Upper lobe of left lung (tissue), 6 donors: Measurements from ENCODE around the gene PRTFDC1. TPM values are rescaled to one million over a fixed set of nuclear protein-coding genes. Genes with fewer than 3 reads are reported as not detected.
"Not testable (repeated sequence)": the region's sequence is repeated elsewhere in the genome, so short reads cannot be mapped to it uniquely, and the experiment has no call there.

ENCODE experiments used
- ATAC-seq, 2 donors: fragments of 200-7000 bp; cut with Tn5 transposase; one replicate each; pipeline ENCODE4 v1.9.1; 2022; ENCODE audit warnings: mild to moderate bottlenecking in 2 of 2, moderate library complexity in 2 of 2; ENCODE audit not compliant: low FRiP score in 2 of 2
- DNase-seq, 2 donors: peaks; one replicate each; pipeline ENCODE4 v3.0.0-alpha.2; 2019 to 2020
- H3K27ac ChIP-seq, 4 donors: fragments of 200-600 bp; sonication (generic); one replicate each; pipeline ENCODE4 v1.5.1; 2016 to 2019
- H3K27me3 ChIP-seq, 4 donors: fragments of 200-600 bp; sonication (generic); one replicate each; pipeline ENCODE4 v1.5.1; 2017 to 2019
- H3K36me3 ChIP-seq, 4 donors: fragments of 200-600 bp; sonication (generic); one replicate each; pipeline ENCODE4 v1.5.1; 2016 to 2019
- H3K4me1 ChIP-seq, 4 donors: fragments of 200-600 bp; sonication (generic); one replicate each; pipeline ENCODE4 v1.5.1; 2018 to 2019
- H3K4me3 ChIP-seq, 4 donors: fragments of 200-600 bp; sonication (generic); one replicate each; pipeline ENCODE4 v1.5.1; 2017 to 2019; ENCODE audit warnings: mild to moderate bottlenecking in 2 of 4, moderate library complexity in 1 of 4
- H3K9me3 ChIP-seq, 4 donors: fragments of 200-600 bp; sonication (generic); one replicate each; pipeline ENCODE4 v1.5.1; 2018 to 2019
- CTCF ChIP-seq, 6 experiments: fragments of 450-650 bp in 4 of 6; fragments of 200-600 bp in 2 of 6; sonication (generic) in 2 of 6; IDR thresholded peaks; one replicate each; pipeline ENCODE4 v1.5.1; 2016 to 2019; ENCODE audit warnings: antibody characterized with exemption in 6 of 6
- EP300 ChIP-seq, 4 donors: sonication (generic); formaldehyde crosslinking; IDR thresholded peaks; one replicate each; pipeline ENCODE4 v1.5.1; 2017; ENCODE audit warnings: antibody characterized with exemption in 4 of 4, control low read depth in 2 of 4
- POLR2A ChIP-seq, 4 donors: fragments of 450-650 bp; IDR thresholded peaks; one replicate each; pipeline ENCODE4 v1.5.1; 2016 to 2017; ENCODE audit warnings: antibody characterized with exemption in 4 of 4, mild to moderate bottlenecking in 2 of 4
- POLR2AphosphoS5 ChIP-seq, 2 donors: sonication (generic); formaldehyde crosslinking; IDR thresholded peaks; one replicate each; pipeline ENCODE4 v1.5.1; 2017; ENCODE audit warnings: antibody characterized with exemption in 2 of 2
- WGBS, 2 donors: methylation state at CpG; one replicate each; pipeline ENCODE4 v1.1.5; 2017 to 2018; 5-methylcytosine and 5-hydroxymethylcytosine counted together
- total RNA-seq, 6 donors: library from RNA; depleted of rRNA in 4 of 6; stranded (reverse); fragments of >200 nt in 4 of 6; gene quantifications; one replicate each; pipeline versions ENCODE4 v1.1.0 to v1.2.1, GENCODE V29; 2016 to 2021
- donor health status: DM: no; HTN: no; CAD: no; lungs with moderate emphysema.
- donor health status: DM: no; HTN: yes; CAD: no; lungs with severe emphysema.

The PRTFDC1 gene
- total RNA-seq, 6 donors from 2014 or later: 0.91 to 3.9 (median 2.3) TPM

GRCh38 chr10:24958721-24959381 lies 6.4 kb upstream of the PRTFDC1 start:
- DNase-seq: no peak
- 63 to 66% methylated on average over 5 of the region's 5 CpGs for WGBS, 2 donors
- no peak overlapping the region for H3K4me3 ChIP-seq

GRCh38 chr10:24958091-24958720 lies 5.8 kb upstream of the PRTFDC1 start:
- WGBS, 2 donors: 62 to 63% methylated on average over 4 of the region's 4 CpGs
- ATAC-seq (peak in 1 of 2 donors; percentile 85), DNase-seq (no peak)
- TF ChIP-seq POLR2A (IDR thresholded peaks at IDR 0.05) (no peak), EP300 (IDR thresholded peaks at IDR 0.05) (no peak), CTCF (IDR thresholded peaks at IDR 0.05) (no peak), POLR2AphosphoS5 (IDR thresholded peaks at IDR 0.05) (no peak)
- H3K4me1 ChIP-seq: peaks cover 0 to 4% (median 1%) of the 10 kb centered on the region in 4 donors
- H3K36me3 ChIP-seq: no peaks in the 10 kb centered on the region
- H3K27me3 ChIP-seq: no peaks in the 10 kb centered on the region
- H3K9me3 ChIP-seq: no peaks in the 10 kb centered on the region
- H3K27ac ChIP-seq: peak overlapping the region; percentile 36 to 60 (median 48)
- no peak overlapping the region for H3K4me3 ChIP-seq

More at GRCh38 chr10:24958721-24959381, 6.4 kb upstream of the PRTFDC1 start:
- Histone ChIP-seq H3K9me3 (no peaks in the 10 kb centered on the region), H3K27me3 (no peaks in the 10 kb centered on the region), H3K4me1 (no peaks in the 10 kb centered on the region), H3K36me3 (no peaks in the 10 kb centered on the region), H3K27ac (peak overlapping the region; percentile 36 to 60 (median 48))
- peak in 1 of 2 donors; percentile 20 for TF ChIP-seq POLR2AphosphoS5 (IDR thresholded peaks at IDR 0.05)
- no peak for TF ChIP-seq EP300 (IDR thresholded peaks at IDR 0.05)
- peak; percentile 65 to 79 for ATAC-seq

- ATAC-seq, H3K36me3 ChIP-seq, H3K27me3 ChIP-seq, H3K4me3 ChIP-seq, H3K9me3 ChIP-seq, DNase-seq: not testable (repeated sequence)
- WGBS, 2 donors: 83 to 87% methylated on average over 6 of the region's 6 CpGs
- Histone ChIP-seq H3K4me1 (peaks cover 0 to 10% (median 5%) of the 10 kb centered on the region in 4 donors), H3K27ac (peak overlapping the region in 3 of 4 donors; percentile 3 to 54 (median 35))
These were observed 5.2 kb upstream of the PRTFDC1 start for GRCh38 chr10:24957624-24958051.

- TF ChIP-seq POLR2AphosphoS5 (IDR thresholded peaks at IDR 0.05) (no peak), EP300 (IDR thresholded peaks at IDR 0.05) (no peak), CTCF (IDR thresholded peaks at IDR 0.05) (no peak), POLR2A (IDR thresholded peaks at IDR 0.05) (no peak)
- no peak for DNase-seq
- H3K36me3 ChIP-seq: no peaks in the 10 kb centered on the region
- H3K4me3 ChIP-seq: no peak overlapping the region
- no peaks in the 10 kb centered on the region for H3K9me3 ChIP-seq
- peak in 1 of 2 donors; percentile 47 for ATAC-seq
- H3K27me3 ChIP-seq: no peaks in the 10 kb centered on the region
- H3K4me1 ChIP-seq: peaks cover 5 to 21% (median 11%) of the 10 kb centered on the region in 4 donors
- peak overlapping the region in 3 of 4 donors; percentile 14 to 76 (median 36) for H3K27ac ChIP-seq
- 81 to 84% methylated on average over 11 of the region's 11 CpGs for WGBS, 2 donors
These were observed 1.3 kb upstream of the PRTFDC1 start for GRCh38 chr10:24953675-24954074.

- no peaks in the 10 kb centered on the region for H3K36me3 ChIP-seq
- no peaks in the 10 kb centered on the region for H3K27me3 ChIP-seq
- peak overlapping the region; percentile 68 to 80 (median 71) for H3K4me3 ChIP-seq
- H3K9me3 ChIP-seq: no peaks in the 10 kb centered on the region
- 10 to 19% methylated on average over 17 to 32 of the region's 53 CpGs for WGBS, 2 donors
- DNase-seq (peak; percentile 26 to 91), ATAC-seq (peak in 1 of 2 donors; percentile 62)
- H3K27ac ChIP-seq: peak overlapping the region; percentile 76 to 90 (median 80)
- peaks cover 5 to 21% (median 11%) of the 10 kb centered on the region in 4 donors for H3K4me1 ChIP-seq
- peak in 5 of 6 experiments; percentile 64 to 79 (median 74) for TF ChIP-seq CTCF (IDR thresholded peaks at IDR 0.05)
- TF ChIP-seq POLR2AphosphoS5 (IDR thresholded peaks at IDR 0.05): no peak
These were observed 570 bp upstream of the PRTFDC1 start for GRCh38 chr10:24952707-24953645.
